Activated naive CD4-positive, alpha-beta T cell treated with Interleukin-2 at 50 U/mL for 16 hours (primary cell): ENCODE data around the gene CCDC30.
A peak's percentile ranks its signal among the peaks of the same experiment; 100 is the strongest.
"Not testable (repeated sequence)": the region's sequence is repeated elsewhere in the genome, so short reads cannot be mapped to it uniquely, and the experiment has no call there.

Experiments
- DNase-seq: peaks from one replicate; pipeline ENCODE4 v3.0.0-alpha.2; 2020

The CCDC30 gene

GRCh38 chr1:42454403-42454802 is 8.7 kb upstream of the CCDC30 start:
- DNase-seq, result no peak

- DNase-seq, result peak; percentile 94
Measured at GRCh38 chr1:42456010-42456753, 6.9 kb upstream of the CCDC30 start, which contains the start of the genes PPCS and ZMYND12. Gene PPCS (plus strand): TSS chr1:42456543. CDS start chr1:42456566, 23 bp downstream. Gene ZMYND12 (minus strand): TSS chr1:42456022. CDS start chr1:42455997, 25 bp downstream.

GRCh38 chr1:42456754-42457089 is 6.4 kb upstream of the CCDC30 start:
- DNase-seq, result peak; percentile 62

- DNase-seq, result no peak
Measured at GRCh38 chr1:42461196-42461595, 1.9 kb upstream of the CCDC30 start.

- DNase-seq, result no peak
Measured at GRCh38 chr1:42463921-42464320, 835 bp downstream of the CCDC30 start.

- DNase-seq, result no peak
Measured at GRCh38 chr1:42466030-42466429, 2.9 kb downstream of the CCDC30 start.

GRCh38 chr1:42469727-42470126 is 6.6 kb downstream of the CCDC30 start:
- DNase-seq, result no peak

- no peak for DNase-seq
Measured at GRCh38 chr1:42476605-42477004, 13.5 kb downstream of the CCDC30 start.

GRCh38 chr1:42477354-42477753 is 14.3 kb downstream of the CCDC30 start:
- DNase-seq, result not testable (repeated sequence)

GRCh38 chr1:42477775-42478174 is 14.7 kb downstream of the CCDC30 start:
- DNase-seq, result no peak

- no peak for DNase-seq
Measured at GRCh38 chr1:42479621-42480020, 16.5 kb downstream of the CCDC30 start.

GRCh38 chr1:42480921-42481320 is 17.8 kb downstream of the CCDC30 start:
- DNase-seq, result no peak

- DNase-seq, result no peak
Measured at GRCh38 chr1:42482635-42483153, 19.6 kb downstream of the CCDC30 start.

- no peak for DNase-seq
Measured at GRCh38 chr1:42484382-42484781, 21.3 kb downstream of the CCDC30 start.

GRCh38 chr1:42490237-42490636 is 27.2 kb downstream of the CCDC30 start:
- no peak for DNase-seq

- not testable (repeated sequence) for DNase-seq
Measured at GRCh38 chr1:42502031-42502430, 38.9 kb downstream of the CCDC30 start.

- DNase-seq, result no peak
Measured at GRCh38 chr1:42504535-42505128, 41.5 kb downstream of the CCDC30 start.

- DNase-seq, result no peak
Measured at GRCh38 chr1:42506576-42506975, 43.5 kb downstream of the CCDC30 start.

GRCh38 chr1:42511581-42512155 is 48.6 kb downstream of the CCDC30 start:
- not testable (repeated sequence) for DNase-seq

- no peak for DNase-seq
Measured at GRCh38 chr1:42518908-42519307, 55.8 kb downstream of the CCDC30 start.

- DNase-seq, result no peak
Measured at GRCh38 chr1:42523171-42523570, 60.1 kb downstream of the CCDC30 start.

GRCh38 chr1:42524330-42524729 is 61.2 kb downstream of the CCDC30 start:
- DNase-seq, result no peak

GRCh38 chr1:42529724-42530181 is 66.7 kb downstream of the CCDC30 start:
- DNase-seq, result no peak

- DNase-seq, result no peak
Measured at GRCh38 chr1:42531043-42531442, 68.0 kb downstream of the CCDC30 start.
